ENCODE data around the gene NFATC4.
A peak's percentile ranks its signal among the peaks of the same experiment; 100 is the strongest.

Gene NFATC4

GRCh38 chr14:24332268-24332993 is 35.6 kb upstream of the NFATC4 start:
- peak overlapping the region; percentile 20 for H3K4me3 ChIP-seq (ENCODE audit: low read length)
- no peak for DNase-seq (ENCODE audit: low read depth)
- peak; percentile 81 for TF ChIP-seq CTCF (conservative IDR thresholded peaks at IDR 0.05; ENCODE audit: low read depth, low read length)

GRCh38 chr14:24334431-24335291 is 33.3 kb upstream of the NFATC4 start, which contains the start of gene ADCY4:
Gene ADCY4, minus strand, starts transcription at chr14:24335071. Its CDS starts 419 bp downstream, at chr14:24334652.
- no peak within 1 kb of the TSS for H3K4me3 ChIP-seq (ENCODE audit: low read length)
- DNase-seq (ENCODE audit: low read depth), result no peak
- no peak for TF ChIP-seq CTCF (conservative IDR thresholded peaks at IDR 0.05; ENCODE audit: low read depth, low read length)

GRCh38 chr14:24335461-24336171 is 32.4 kb upstream of the NFATC4 start:
- DNase-seq (ENCODE audit: low read depth), result no peak
- no peak overlapping the region for H3K4me3 ChIP-seq (ENCODE audit: low read length)
- TF ChIP-seq CTCF (conservative IDR thresholded peaks at IDR 0.05; ENCODE audit: low read depth, low read length), result no peak

- no peak for DNase-seq (ENCODE audit: low read depth)
- TF ChIP-seq CTCF (conservative IDR thresholded peaks at IDR 0.05; ENCODE audit: low read depth, low read length), result no peak
These were observed 30.7 kb upstream of the NFATC4 start for GRCh38 chr14:24337144-24337823.

DNA sequence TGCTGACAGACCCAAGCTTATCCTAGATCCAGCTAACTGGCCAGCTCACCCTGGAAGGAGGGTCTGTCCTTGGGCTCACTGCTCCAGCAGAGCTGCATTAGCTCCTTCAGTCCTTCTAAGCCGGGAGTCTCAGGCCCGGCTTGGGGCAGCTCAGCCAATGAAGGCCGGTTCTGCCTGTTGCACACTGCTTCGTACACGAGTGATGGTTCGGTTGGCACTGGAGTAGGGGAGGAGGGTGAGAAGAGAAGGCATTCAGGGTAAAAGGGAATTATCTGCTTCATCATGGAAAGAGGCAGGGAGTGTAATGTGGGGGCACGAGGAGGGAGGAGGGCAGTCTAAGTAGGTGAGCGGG is 30.2 kb upstream of the NFATC4 start:
- no peak for TF ChIP-seq CTCF (conservative IDR thresholded peaks at IDR 0.05; ENCODE audit: low read depth, low read length)
- DNase-seq (ENCODE audit: low read depth), result no peak
- no peak overlapping the region for H3K4me3 ChIP-seq (ENCODE audit: low read length)

More at GRCh38 chr14:24337144-24337823, 30.7 kb upstream of the NFATC4 start:
- no peak overlapping the region for H3K4me3 ChIP-seq (ENCODE audit: low read length)

- DNase-seq (ENCODE audit: low read depth), result no peak
- TF ChIP-seq CTCF (conservative IDR thresholded peaks at IDR 0.05; ENCODE audit: low read depth, low read length), result no peak
- H3K4me3 ChIP-seq (ENCODE audit: low read length), result no peak overlapping the region
These were observed 29.1 kb upstream of the NFATC4 start for GRCh38 chr14:24338843-24339242.
